ENCODE results near the gene KLF6.

DNA sequence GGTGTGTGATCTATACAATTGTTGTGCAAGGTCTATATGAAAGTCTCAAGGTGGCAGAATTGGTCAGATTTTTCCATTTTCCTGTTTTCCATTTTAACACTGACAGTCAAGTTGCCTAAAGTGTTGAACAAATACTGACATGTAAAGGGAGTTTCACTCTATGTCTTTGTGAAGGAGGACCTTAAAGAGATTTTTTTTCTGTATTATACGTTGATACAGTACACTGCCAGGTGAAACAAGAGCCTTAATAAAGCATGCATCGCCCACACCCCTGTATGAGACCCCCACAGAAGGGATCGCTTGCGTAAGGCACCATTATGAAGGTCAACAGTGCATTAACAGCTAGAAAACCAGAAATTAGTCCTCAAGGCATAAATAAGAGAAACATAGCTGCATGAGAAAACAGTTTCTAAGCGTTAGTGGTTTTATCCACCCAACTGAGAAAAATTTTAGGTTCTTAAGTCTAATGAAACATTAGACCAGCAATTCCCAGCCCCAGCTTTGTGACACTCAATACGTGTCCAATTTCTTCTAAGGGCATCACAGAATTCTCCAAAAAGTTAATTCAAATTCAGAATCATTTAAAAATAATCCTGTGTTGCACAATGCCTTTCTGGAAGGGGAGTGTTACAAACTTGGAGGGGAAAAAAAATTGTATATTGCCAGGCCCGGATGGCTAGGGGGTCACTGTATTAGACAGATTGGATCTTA is 6.9 kb downstream of the KLF6 start:
- no peak for TF ChIP-seq EZH2 (IDR thresholded peaks at IDR 0.05; ENCODE audit: insufficient read depth, low read length)
- TF ChIP-seq, protein P1, sequence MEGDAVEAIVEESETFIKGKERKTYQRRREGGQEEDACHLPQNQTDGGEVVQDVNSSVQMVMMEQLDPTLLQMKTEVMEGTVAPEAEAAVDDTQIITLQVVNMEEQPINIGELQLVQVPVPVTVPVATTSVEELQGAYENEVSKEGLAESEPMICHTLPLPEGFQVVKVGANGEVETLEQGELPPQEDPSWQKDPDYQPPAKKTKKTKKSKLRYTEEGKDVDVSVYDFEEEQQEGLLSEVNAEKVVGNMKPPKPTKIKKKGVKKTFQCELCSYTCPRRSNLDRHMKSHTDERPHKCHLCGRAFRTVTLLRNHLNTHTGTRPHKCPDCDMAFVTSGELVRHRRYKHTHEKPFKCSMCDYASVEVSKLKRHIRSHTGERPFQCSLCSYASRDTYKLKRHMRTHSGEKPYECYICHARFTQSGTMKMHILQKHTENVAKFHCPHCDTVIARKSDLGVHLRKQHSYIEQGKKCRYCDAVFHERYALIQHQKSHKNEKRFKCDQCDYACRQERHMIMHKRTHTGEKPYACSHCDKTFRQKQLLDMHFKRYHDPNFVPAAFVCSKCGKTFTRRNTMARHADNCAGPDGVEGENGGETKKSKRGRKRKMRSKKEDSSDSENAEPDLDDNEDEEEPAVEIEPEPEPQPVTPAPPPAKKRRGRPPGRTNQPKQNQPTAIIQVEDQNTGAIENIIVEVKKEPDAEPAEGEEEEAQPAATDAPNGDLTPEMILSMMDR (IDR thresholded peaks at IDR 0.05; ENCODE audit: insufficient read depth, low read depth, low read length), result no peak

All from astrocyte (in vitro differentiated cells and primary cell).